GM12891 (cell line): Measurements from ENCODE around the gene RAB3B.

Experiments used
- POLR2A ChIP-seq: IDR thresholded peaks from 2 replicates; pipeline ENCODE4 v1.6.1; 2011; ENCODE audit warnings: low read depth, low read length, control low read depth
- TAF1 ChIP-seq: IDR thresholded peaks from 2 replicates; pipeline ENCODE4 v1.6.1; 2011; ENCODE audit warnings: low read depth, low read length, control low read depth

GRCh38 chr1:51957618-51958017 lies 32.9 kb downstream of the RAB3B start:
- no peak for TF ChIP-seq TAF1
- no peak for TF ChIP-seq POLR2A
